Fibroblast of skin of scalp (primary cell): Measurements from ENCODE around the gene MTMR1.

ENCODE experiments used
- DNase-seq: peaks from one replicate; pipeline ENCODE4 v3.0.0-alpha.2; 2013

The MTMR1 gene

GRCh38 chrX:150697641-150698040 lies 4.4 kb downstream of the MTMR1 start:
- DNase-seq: no peak

- no peak for DNase-seq
Observed at GRCh38 chrX:150698981-150699380, 5.8 kb downstream of the MTMR1 start.

- DNase-seq: no peak
Observed at GRCh38 chrX:150700107-150700506, 6.9 kb downstream of the MTMR1 start.

- DNase-seq: no peak
Observed at GRCh38 chrX:150701377-150701776, 8.2 kb downstream of the MTMR1 start.

- DNase-seq: no peak
Observed at GRCh38 chrX:150702966-150703694, 9.9 kb downstream of the MTMR1 start.

- DNase-seq: no peak
Observed at GRCh38 chrX:150703695-150703974, 10.4 kb downstream of the MTMR1 start.

GRCh38 chrX:150704030-150704613 lies 10.9 kb downstream of the MTMR1 start:
- DNase-seq: no peak

- DNase-seq: no peak
Observed at GRCh38 chrX:150712619-150713018, 19.4 kb downstream of the MTMR1 start.

- no peak for DNase-seq
Observed at GRCh38 chrX:150715184-150715583, 22.0 kb downstream of the MTMR1 start.

GRCh38 chrX:150719621-150720020 lies 26.4 kb downstream of the MTMR1 start:
- no peak for DNase-seq

- no peak for DNase-seq
Observed at GRCh38 chrX:150729956-150730355, 36.8 kb downstream of the MTMR1 start.

- DNase-seq: peak; percentile 70
Observed at GRCh38 chrX:150730719-150731118, 37.5 kb downstream of the MTMR1 start.

- peak; percentile 75 for DNase-seq
Observed at GRCh38 chrX:150731795-150732194, 38.6 kb downstream of the MTMR1 start.

- DNase-seq: no peak
Observed at GRCh38 chrX:150736475-150736874, 43.3 kb downstream of the MTMR1 start.

- no peak for DNase-seq
Observed at GRCh38 chrX:150752124-150752523, 58.9 kb downstream of the MTMR1 start.

GRCh38 chrX:150753357-150753756 lies 60.2 kb downstream of the MTMR1 start:
- DNase-seq: no peak

GRCh38 chrX:150753968-150754367 lies 60.8 kb downstream of the MTMR1 start:
- no peak for DNase-seq

GRCh38 chrX:150757371-150757770 lies 64.2 kb downstream of the MTMR1 start:
- DNase-seq: no peak

GRCh38 chrX:150759568-150760416 lies 66.6 kb downstream of the MTMR1 start:
- DNase-seq: no peak

- DNase-seq: no peak
Observed at GRCh38 chrX:150761176-150761818, 68.1 kb downstream of the MTMR1 start.

- no peak for DNase-seq
Observed at GRCh38 chrX:150761819-150762216, 68.6 kb downstream of the MTMR1 start.

GRCh38 chrX:150762258-150763165 lies 69.3 kb downstream of the MTMR1 start:
- DNase-seq: no peak
